Stimulated activated CD4-positive, alpha-beta T cell treated with anti-CD3 and anti-CD28 coated beads, Interleukin-12 subunit alpha, Interleukin-12 subunit beta, amount 100 ng/mL, for 4 hours (primary cell): Measurements from ENCODE around the gene SRSF8.
A peak's percentile ranks its signal among the peaks of the same experiment; 100 is the strongest.

Source experiments
- DNase-seq: peaks from one replicate; pipeline ENCODE4 v3.0.0-alpha.2; 2020

The SRSF8 gene

DNA sequence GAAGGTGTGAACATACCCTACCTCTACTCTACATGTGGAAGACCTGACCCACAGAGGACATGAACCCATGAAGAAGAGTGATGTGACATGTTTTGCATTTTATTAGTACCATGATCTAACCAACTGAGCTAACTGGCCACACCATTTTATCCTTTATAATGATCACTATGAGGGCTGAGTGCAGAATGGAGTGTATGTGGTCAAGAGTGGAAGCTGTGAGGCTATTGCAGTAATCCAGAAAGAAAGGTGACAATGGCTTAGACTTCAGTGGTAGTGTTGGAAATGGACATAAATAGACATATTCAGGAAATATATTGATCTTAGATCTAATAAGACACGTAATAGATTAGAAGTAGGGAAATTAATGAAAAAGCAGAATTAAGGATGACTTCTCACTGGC is 3.8 kb downstream of the SRSF8 start:
- DNase-seq: no peak

DNA sequence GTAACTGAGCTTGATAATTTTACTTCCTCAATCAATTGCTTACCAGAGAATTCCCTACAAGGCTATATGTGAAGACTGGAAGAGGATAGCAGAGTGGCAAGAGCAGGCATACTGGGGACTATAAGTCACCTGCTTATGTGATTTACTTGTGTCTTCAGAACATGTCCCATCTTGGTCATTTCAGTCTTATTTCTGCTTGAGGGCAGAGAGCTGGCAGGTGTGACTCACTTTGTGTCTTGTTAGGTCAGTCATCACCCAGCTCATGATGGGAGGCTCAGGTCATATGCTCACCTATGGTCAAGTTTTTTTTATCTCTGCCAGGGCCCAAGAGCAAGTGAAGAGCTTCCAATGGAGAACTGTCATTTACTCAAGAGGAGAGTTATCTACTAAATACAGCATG is 6.2 kb downstream of the SRSF8 start:
- no peak for DNase-seq

DNA sequence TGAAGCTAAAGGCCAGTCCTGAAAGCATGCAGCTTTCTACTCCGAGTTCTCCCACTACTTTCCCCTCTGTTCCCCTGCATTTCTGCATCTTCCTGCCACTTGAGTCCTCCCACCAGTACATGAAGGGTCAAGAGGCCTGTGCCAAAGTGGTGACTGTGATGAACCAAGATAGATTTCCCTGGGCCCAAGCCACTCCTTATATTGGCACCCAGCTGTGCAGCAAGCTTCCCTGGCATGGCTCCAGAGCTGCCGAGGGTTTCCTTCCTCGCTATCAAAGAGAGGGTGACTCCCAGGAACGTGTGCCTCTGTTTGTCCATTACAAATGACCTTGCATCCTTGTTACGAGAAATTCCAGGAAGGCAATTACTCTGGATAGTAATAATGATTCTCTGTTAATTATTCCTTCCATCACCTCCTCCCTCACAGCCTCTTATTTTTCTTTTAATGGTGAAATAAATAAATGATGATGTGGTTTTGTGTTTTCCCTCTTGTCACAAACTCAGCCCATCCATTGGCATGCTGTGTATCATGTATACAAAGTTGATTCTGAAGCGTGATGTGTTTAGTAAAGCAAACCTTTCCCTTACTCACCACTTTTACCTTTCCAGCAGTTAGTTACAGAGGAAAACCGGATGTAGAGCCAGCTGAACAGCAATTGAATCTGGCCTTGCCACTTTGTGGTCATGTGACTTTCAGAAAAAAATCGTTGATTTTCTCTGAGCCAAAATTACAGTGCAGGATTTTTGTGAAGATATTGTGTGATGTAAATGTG is 8.3 kb downstream of the SRSF8 start:
- DNase-seq: no peak

DNA sequence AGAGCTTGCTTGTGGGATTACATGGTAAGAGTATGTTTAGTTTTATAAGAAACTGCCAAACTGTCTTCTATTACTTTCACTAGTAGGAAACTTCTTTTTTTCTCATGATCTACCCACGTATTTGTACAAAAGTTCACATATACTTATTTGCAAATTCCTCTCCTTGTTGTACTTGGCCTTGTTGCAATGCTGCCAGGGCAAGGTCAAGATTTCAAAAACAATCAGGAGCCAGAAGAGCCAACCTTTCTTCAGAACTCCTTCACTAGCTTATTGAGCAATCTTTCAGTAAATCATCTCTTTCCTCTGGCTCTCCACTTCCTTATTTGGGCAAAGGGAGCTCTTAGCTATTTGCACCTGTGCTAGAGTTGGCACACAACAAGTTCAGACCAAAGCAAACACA is 9.7 kb downstream of the SRSF8 start:
- DNase-seq: no peak

DNA sequence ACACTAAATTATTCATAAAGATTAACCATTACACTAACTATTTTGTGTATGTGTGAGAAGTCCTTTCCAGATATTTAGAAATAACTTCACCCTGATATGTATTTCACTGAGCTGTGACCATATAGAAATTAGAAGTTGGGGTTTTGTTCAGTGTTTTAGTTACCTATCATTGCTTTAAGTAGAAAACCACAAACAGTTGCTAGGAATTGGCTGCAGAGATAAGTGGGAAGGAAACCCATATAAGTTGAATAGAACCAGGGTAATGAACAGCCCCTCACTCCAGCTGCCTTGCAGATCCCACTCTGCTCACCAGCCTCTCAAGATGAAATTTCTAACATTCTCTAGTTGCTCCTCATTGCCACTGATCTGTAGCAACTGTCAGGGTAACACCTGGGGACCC is 10.3 kb downstream of the SRSF8 start:
- no peak for DNase-seq

DNA sequence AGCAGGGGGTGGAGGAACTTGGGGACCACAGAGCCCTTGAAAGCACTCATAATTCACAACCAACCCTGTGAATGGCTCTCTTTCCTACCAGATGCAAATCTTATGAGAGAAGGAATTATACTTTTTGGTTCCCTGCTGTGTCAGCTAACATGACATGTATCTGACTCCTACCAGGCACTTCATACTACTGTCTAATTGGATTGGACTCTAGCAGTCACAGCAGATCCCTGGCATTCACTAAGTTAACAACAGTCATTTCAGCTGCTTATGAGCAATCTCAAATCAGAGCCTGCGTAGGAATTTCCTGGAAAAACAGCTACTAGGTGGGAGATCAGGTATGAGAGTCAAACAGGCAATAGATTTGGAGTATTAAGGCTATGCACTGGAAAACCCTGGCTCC is 11.8 kb downstream of the SRSF8 start:
- DNase-seq: no peak

DNA sequence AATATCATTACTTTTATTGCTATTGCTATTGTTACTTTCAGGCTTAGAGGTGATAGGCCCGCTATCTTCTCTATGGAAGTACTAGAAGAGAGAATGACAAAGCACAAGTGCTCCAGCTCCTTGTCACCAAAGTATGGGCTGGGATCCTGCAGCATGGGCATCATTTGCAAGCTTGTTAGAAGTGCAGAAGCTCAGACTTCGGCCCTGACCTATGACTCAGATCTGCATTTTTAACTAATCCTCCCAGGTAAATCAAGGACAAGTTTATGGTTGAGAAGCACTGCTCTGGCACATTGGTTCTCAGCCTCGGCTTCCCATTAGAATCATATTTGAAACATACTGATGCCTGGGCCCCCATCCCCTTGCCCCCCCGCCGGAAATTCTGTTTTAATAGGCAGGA is 14.3 kb downstream of the SRSF8 start:
- DNase-seq: no peak

DNA sequence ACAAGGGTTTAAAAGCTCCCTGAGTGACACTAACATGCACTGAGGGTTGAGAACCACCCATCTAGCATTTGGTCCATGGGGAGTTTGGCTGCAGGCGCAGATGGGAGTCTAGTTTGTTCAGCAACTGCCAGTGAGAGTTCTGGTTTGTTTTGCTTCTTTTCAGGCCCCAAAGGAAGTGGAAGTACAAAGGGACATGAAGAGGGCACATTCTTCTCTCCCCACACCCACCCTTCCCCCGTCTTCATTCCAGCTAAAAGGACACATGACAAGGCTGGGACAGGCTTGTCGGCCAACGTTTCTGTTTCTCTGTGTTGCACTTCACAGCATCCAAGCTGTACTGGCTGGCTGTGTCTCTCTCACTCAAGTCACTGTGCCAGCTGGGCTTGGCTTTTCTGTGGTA is 14.7 kb downstream of the SRSF8 start:
- DNase-seq: no peak

DNA sequence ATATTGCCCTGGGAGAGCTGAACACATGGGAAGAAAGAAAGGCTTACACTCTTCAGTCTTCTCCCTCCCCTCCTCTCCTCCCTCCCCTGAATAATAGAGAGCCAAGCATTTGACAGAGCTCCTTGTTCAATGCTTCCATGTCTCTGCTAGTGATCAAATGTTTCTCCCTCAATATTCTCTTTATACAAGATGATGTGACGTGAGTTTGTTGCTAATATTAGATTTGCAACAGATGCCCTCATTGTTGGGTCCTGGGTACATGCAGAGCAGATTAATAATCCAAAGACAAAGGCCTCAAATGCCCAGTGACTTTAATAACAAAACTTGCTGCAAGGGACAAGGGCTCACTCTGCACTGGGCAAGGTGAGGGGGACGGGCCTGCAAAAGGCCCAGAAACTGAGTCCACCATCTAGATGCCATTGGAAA is 15.9 kb downstream of the SRSF8 start:
- no peak for DNase-seq

DNA sequence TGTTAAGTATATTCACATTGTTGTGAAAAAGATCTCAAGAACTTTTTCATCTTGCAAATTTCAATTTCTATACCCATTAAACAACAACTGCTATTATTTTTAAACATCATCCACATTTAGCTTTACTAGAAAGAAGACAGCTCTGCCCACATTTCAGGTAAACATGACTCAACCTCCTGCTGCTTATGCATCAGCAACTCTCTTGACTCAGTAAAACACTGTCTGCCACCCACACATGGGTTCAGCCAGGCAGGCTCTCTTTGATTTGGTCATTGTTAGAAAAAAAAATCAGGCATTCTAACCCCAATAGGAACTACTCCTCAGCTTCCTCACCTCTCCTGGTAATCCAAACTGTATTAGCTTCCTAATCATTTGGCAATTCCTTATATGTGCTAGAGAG is 17.8 kb downstream of the SRSF8 start:
- DNase-seq: peak; percentile 41

DNA sequence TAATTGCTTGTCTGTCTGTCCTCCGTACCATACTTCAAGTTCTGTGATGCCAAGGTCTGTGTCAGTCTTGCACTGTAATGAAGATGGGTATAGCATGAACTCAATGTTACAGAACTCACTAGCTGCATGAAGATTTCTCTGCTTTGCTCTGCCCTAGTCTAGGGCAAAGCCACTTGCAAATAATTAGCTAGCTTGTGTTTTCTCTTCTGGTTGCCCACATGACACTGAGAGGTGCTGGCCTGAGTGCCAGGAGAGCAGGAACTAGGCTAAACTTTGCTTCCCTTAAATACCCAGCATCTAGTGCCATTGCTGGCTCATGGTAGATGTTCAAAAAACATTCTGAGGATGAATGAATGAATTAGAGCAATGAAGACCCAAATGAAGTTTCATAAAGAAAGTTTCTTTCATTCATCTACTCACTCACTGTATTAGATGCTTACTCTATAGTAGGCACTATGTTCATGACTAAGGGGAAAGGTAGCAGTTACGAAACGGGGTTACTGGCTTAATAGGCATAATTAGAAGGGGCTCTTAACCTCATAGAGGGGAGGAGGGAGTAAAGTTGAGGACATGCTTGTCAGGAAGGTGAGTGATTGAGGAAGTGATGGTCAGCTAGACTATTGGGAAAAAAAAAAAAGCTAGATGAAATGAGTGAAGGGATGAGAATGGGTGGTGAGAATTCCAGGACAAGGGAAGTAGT is 18.5 kb downstream of the SRSF8 start:
- DNase-seq: no peak

DNA sequence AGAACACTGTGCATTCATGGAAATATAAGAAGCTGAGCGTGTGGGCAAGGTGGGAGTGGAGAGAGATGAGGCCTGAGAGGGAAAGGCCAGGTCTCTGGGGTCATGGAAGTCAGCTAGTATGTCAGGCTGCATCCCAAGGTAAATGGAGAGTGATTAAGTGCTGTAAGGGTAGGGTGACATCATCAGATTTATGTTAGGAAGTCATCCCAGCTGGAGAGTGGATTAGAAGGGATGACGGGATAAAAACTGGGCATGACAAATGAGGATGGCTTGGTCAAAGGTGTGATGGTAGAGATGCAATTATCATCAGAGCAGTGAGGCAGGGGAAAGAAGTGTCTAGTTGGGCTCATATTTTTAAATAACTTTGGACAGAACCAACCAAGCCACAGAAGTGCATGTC is 19.4 kb downstream of the SRSF8 start:
- no peak for DNase-seq

DNA sequence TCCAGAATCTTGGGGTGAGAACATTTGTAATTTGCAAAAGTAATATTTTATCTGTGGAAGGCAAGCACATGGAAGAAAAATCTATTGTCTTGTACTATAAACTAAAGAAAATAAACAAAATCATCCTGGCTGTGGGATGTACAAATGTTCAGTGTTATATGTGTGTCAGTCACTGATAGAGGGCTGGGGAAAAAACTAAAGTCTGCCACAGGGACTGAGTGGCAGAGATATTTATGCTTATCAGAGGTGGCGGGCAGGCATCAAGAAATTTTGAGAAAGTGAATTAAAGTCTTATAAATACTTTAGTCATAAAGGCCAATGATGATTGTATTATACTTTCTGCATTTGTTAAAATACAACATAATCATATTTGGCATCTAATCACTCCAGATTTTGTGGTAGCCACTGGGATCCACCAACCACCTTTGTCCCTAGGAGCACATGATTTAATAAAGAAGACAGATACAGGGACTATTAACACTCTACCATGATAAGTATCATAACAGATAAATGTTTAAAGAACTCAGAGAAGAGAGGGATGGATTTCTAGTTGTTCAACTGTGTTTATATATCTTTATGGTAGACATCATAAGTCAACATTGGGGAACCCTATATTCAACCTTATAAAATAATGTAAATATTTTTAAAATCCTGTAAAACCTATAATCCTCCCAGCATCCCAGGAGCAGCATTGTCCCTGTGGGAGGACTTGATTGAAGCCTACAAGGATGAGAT is 20.3 kb downstream of the SRSF8 start:
- DNase-seq: no peak

DNA sequence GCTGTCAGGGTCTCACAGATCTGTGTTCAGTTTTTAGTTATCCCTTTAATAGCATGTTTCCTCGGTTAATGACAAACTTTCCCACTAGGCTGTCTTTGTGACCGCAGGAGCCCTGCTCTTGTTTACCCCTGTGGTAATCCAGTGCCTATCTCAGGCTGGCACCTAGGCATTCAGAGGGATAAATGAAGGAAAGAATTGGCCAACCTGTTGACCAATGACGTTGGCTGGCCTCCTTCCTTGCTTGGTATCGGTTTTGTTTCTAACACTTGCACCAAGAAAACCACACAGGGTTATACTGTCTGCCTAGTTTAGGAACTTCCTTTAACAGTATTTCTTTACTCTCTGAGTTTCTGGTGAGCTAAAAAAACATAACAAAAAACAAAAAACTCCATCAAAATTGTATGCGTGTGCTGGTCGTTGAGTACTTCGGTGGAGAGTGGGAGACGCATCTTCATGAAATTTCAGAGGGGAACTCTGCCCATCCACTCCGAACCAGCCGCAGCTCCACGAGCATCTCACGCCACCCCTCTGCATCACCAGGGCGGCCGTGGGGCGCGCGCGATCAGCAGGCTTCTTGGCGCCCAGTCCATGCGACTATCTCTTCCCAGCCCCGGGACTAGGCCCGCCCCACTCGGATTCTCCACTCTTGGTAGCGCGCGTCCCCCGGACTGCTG is 22.4 kb downstream of the SRSF8 start:
- DNase-seq: no peak

DNA sequence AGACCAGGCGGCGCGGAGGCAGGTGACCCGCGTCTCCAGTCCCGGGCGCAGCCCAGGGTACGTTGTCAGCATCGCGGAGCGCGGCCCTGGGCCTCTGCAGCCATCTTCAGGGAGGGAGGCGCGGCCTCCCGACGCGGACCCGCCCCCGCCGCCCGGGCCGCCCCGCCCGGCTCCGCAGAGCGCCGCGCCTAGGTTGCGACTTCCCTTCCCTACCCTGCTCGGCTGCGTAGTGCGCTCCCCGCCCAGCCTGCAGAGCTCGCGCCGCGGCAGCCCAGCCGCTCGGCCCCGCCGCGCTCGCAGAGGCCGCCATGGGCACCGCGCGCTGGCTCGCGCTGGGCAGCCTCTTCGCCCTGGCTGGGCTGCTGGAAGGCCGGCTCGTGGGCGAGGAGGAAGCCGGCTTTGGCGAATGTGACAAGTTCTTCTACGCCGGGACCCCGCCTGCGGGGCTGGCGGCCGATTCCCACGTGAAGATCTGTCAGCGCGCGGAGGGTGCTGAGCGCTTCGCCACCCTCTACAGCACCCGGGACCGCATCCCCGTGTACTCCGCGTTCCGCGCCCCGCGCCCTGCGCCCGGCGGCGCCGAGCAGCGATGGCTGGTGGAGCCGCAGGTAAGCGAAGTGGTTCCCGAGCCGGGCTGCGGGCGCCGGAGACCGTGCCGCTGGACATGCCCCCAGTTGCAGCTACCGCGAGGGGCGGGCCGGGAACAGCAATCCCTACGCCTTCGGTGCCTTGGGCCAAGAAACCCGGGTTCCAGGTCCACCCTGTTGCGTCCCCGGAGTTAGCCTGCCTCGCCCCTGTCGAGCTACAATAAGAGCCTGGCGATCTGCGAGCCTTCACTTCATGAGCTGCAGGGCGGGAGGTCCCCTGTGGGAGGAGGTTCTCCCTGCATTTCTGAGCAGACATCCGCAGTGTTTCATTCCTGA is 23.2 kb downstream of the SRSF8 start, which contains the start of gene ENDOD1:
ENDOD1 (plus strand) TSS at position 227 of the 923 bp plus-strand sequence; CDS start at position 309, 82 bp downstream.
- DNase-seq: peak; percentile 81

DNA sequence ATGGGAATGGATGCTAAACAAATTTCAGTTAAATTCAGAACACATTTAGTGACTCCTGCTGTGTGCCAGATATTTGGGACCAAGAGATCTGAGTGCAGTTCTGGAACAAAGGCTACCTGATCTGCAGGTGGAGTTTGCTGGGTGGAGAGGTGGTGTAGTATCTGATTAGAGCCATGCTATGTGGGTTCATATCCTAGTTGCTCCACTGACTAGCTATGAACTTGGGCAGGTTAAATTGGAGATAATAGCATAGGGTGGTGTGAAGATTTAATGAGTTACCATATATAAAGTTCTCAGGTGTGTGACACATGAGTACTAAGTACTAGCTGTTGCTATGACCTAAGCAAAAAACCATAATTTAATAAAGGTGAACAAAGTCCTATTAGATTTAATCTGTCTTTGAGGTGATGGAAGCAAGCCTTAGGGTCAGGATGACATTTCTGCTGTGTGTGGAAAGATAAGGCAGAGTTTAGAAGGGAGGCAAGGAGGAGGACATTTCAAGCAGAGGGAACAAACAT is 25.0 kb downstream of the SRSF8 start:
- no peak for DNase-seq

DNA sequence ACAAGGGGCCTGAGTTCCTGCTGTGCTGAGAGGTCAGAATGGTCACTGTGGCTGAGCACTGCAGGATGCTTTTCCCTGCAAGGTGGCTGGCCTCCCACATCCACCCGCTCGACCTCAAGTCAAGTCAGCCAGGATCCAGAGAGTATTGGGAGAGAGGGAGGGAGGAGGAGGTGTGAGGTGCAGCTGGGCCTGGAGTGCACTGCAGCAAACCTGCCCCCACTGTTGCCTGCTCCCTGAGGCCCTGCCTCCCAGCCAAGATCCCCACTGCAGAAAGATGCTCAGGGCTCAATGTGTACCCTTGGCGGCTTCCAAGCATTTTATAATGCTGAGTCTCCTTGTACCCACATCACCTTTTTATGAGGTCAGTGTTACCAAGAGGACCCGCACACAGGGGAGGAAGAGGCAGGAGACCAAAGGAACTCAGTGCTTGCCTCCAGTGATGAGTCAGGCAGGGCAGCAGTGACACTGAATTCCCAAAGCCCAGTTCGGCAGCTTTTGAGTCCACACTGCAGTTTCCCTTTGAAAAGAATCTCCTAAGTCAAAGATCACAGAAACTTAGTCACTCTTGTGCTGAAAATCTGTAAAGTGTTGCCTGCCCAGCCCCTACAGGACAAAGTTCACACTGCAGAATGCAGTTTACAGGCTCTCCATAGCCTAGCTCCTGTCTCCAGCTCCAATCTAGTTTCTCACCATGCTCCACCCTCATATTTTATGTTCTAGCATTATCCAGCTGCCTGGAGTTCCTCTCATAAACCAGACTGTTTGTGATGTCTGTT is 26.0 kb downstream of the SRSF8 start:
- no peak for DNase-seq

DNA sequence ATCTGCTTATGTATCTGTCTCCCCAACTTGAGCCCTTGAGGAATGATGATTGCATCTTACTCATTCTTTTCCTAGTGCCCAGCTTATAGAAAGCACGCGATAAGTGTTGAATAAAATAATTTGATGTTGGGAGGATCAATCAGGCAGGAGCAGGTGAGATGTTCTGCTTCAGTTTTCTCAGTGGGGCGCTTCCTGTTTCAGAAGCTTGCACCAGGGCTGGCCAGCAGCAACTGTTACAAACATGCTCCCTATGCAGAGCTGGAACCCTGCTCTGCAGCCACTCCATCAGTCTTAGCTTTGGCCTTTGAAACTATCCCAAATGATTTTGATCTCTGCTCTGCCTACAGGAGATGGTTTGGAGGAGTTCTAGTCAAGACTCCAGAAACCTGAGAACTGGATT is 26.8 kb downstream of the SRSF8 start:
- no peak for DNase-seq

DNA sequence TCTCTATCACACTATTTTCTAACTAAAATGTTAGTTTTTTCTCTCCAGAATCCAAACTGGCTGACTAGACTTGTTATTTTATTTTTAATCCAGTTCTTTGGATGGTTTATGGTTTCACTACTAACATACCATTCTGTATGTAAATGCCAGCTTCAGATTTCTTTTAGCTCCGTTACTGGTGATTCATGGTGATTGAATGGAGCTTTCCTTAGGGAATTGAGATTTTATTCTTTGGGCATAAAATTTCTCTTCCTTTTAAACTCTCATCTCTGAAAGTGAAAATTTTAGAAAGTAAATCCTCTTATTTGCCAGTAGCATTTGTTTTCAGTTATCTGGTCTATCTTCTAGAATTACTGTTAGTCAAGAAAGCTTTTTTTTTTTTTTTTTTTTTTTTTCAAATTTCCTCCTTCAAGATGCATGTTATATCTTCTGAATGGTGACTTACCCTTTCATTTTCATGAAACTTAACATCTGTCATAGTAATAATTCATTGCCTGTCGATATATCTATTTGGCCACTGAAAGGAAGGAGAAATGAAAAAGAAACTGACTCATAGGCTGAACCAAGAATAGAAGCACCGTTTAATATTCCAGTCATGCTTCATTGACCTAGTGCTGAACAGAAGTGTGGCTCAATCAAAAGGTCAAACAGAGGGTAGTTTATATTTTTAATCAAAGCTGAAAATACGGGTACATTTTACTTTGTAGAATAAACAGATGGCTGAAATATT is 29.3 kb downstream of the SRSF8 start:
- no peak for DNase-seq

DNA sequence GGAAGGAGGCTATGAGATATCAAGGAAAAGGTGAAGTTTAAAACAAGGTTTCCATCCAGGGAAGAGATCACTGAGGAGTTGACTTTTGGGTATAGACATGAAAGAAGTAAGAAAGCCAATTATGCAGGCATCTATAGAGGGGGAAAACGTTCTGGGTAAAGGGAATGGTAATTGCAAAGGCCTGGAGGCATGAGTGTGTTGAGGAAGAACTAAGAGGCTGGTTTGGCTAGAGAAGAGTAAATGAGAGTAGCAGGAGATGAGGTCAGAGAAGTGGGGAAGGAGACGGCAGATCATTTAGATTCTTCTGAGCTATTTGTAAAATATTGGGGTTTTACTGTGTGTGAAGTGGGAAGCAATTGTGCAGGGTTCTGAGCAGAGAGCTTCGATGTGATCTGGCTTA is 30.5 kb downstream of the SRSF8 start:
- no peak for DNase-seq
